ENCODE data around the gene RPS3. TPM values are rescaled to one million over a fixed set of nuclear protein-coding genes. Genes with fewer than 3 reads are reported as not detected.

The RPS3 gene
- total RNA-seq, 1 experiment from 2014 or later, result 2,875 TPM

DNA sequence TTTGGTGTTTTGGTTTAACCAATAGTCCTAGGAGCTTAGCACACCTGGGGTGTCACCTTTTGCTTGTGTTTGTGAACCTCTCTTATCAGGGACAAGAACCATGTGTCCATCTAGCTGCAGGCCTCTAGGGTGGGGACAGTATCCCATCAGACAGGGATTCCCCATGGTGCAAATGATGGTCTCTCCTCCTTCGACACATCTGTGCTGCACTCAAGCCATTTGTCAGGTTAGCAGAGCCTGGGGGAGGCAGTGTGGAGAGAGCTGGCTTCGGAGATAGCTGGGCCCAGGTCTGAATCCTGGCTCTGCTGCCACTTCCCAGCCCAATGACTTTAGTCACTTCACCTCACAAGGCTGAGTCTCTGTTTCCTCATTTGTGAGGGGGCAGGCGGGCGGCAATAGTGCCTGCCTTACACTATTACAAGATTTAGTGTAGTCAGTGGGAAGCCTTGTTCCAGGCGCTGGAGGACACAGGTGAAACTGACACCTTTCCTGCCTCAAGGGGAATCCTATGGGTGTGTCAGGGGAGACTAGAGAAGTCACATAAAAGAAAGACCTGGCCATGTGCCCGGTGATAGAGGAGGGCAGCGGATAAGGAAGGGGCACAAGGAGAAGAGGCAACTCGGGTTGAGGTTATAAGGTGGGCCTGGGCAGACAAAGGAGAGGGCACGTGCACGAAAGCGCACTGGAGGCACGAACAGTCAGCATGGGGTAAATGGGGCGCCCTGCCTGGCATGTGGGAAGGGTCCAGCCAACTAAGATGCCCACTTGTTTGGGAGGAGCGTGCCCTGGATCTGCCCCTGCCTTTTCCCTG lies 21.1 kb downstream of the RPS3 start:
- ChIA-PET POLR2A (ENCODE audit: low non-redundant PET) (no interaction called here), CTCF (no interaction called here)
- Histone ChIP-seq H3K27ac (ENCODE audit: low read depth, low read length, poor library complexity, severe bottlenecking) (no peak overlapping the region), H3K4me3 (ENCODE audit: low read depth, low read length, poor library complexity, severe bottlenecking) (no peak overlapping the region), H3K27me3 (replicated peaks; ENCODE audit: insufficient read depth, low read depth, low read length, poor library complexity) (no peaks in the 10 kb centered on the region), H3K9me3 (ENCODE audit: low read depth, low read length, poor library complexity, severe bottlenecking) (no peaks in the 10 kb centered on the region), H3K4me1 (ENCODE audit: insufficient read depth, low read length, poor library complexity, severe bottlenecking) (no peaks in the 10 kb centered on the region), H3K36me3 (ENCODE audit: insufficient read depth, low read length, poor library complexity, severe bottlenecking) (peaks cover 14% of the 10 kb centered on the region)
- no TSS peak for BruUV-seq (replicated peaks)
- intact Hi-C loops (cut with micrococcal nuclease; ENCODE audit: unreplicated experiment), result no loop called here
- DNase-seq (ENCODE audit: low spot score), result no peak
- TF ChIP-seq, protein P1, sequence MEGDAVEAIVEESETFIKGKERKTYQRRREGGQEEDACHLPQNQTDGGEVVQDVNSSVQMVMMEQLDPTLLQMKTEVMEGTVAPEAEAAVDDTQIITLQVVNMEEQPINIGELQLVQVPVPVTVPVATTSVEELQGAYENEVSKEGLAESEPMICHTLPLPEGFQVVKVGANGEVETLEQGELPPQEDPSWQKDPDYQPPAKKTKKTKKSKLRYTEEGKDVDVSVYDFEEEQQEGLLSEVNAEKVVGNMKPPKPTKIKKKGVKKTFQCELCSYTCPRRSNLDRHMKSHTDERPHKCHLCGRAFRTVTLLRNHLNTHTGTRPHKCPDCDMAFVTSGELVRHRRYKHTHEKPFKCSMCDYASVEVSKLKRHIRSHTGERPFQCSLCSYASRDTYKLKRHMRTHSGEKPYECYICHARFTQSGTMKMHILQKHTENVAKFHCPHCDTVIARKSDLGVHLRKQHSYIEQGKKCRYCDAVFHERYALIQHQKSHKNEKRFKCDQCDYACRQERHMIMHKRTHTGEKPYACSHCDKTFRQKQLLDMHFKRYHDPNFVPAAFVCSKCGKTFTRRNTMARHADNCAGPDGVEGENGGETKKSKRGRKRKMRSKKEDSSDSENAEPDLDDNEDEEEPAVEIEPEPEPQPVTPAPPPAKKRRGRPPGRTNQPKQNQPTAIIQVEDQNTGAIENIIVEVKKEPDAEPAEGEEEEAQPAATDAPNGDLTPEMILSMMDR (conservative IDR thresholded peaks at IDR 0.05; ENCODE audit: low read depth, low read length), result no peak
- no peak for TF ChIP-seq EZH2 (IDR thresholded peaks at IDR 0.05; ENCODE audit: borderline replicate concordance, low read depth, low read length, poor library complexity, severe bottlenecking)

DNA sequence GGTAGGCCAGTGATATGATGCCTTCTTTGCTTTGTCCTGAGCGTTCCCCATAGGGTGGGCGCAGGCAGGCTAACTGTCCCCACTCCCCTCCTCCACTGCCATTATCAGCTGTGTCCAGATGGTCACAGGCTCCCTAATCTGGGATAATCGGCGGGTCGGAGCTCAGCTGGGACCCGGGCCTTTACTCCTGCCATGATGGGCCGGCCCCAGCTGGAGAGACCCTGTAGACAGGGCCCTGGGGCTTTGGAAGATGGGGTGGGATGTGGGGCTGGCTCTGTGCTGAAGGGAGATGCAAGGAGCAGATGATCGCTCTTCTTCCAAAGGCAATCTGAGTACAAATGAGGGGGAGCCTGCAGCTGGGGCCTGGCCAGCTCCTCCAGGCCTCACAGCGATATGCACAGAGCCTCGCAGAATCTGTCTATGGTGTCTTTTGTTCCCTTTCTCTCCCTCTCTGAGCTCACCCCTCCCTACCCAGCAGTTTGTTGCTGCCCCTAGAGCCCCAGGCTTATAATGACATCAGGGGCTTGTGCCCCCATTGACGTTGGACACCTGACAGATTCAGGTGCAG lies 21.8 kb downstream of the RPS3 start:
- no peaks in the 10 kb centered on the region for H3K9me3 ChIP-seq (ENCODE audit: low read depth, low read length, poor library complexity, severe bottlenecking)
- ChIA-PET CTCF (no interaction called here), POLR2A (ENCODE audit: low non-redundant PET) (no interaction called here)
- no peak overlapping the region for H3K4me3 ChIP-seq (ENCODE audit: low read depth, low read length, poor library complexity, severe bottlenecking)
- BruUV-seq (replicated peaks), result no TSS peak
- H3K4me1 ChIP-seq (ENCODE audit: insufficient read depth, low read length, poor library complexity, severe bottlenecking), result no peaks in the 10 kb centered on the region
- TF ChIP-seq EZH2 (IDR thresholded peaks at IDR 0.05; ENCODE audit: borderline replicate concordance, low read depth, low read length, poor library complexity, severe bottlenecking), result no peak
- TF ChIP-seq, protein P1 (conservative IDR thresholded peaks at IDR 0.05; ENCODE audit: low read depth, low read length), result no peak
- no peak for DNase-seq (ENCODE audit: low spot score)
- intact Hi-C loops (cut with micrococcal nuclease; ENCODE audit: unreplicated experiment), result no loop called here
- no peak overlapping the region for H3K27ac ChIP-seq (ENCODE audit: low read depth, low read length, poor library complexity, severe bottlenecking)
- H3K36me3 ChIP-seq (ENCODE audit: insufficient read depth, low read length, poor library complexity, severe bottlenecking), result peaks cover 14% of the 10 kb centered on the region
- H3K27me3 ChIP-seq (replicated peaks; ENCODE audit: insufficient read depth, low read depth, low read length, poor library complexity), result no peaks in the 10 kb centered on the region

DNA sequence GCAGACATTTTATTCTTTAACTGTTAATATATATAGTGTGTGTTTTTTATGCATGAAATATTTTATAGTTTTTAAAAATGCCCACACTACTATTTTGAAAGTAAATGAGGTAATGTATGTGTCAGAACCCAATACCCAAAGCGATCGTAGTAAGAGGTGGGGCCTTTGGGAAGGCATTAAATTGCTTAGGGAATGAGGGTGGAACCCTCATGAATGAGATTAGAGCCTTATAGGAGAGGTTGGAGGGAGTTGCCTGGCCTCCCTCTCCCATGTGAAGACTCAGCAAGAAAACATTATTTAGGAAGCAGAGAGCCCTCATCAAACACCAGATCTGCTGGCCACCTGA lies 22.6 kb downstream of the RPS3 start:
- POLR2A ChIA-PET (ENCODE audit: low non-redundant PET), result no interaction called here
- Histone ChIP-seq H3K4me3 (ENCODE audit: low read depth, low read length, poor library complexity, severe bottlenecking) (no peak overlapping the region), H3K4me1 (ENCODE audit: insufficient read depth, low read length, poor library complexity, severe bottlenecking) (no peaks in the 10 kb centered on the region), H3K27ac (ENCODE audit: low read depth, low read length, poor library complexity, severe bottlenecking) (no peak overlapping the region), H3K27me3 (replicated peaks; ENCODE audit: insufficient read depth, low read depth, low read length, poor library complexity) (no peaks in the 10 kb centered on the region), H3K9me3 (ENCODE audit: low read depth, low read length, poor library complexity, severe bottlenecking) (no peaks in the 10 kb centered on the region), H3K36me3 (ENCODE audit: insufficient read depth, low read length, poor library complexity, severe bottlenecking) (peaks cover 12% of the 10 kb centered on the region)
- CTCF ChIA-PET, result no interaction called here
- no peak for DNase-seq (ENCODE audit: low spot score)
- no peak for TF ChIP-seq EZH2 (IDR thresholded peaks at IDR 0.05; ENCODE audit: borderline replicate concordance, low read depth, low read length, poor library complexity, severe bottlenecking)
- TF ChIP-seq, protein P1 (conservative IDR thresholded peaks at IDR 0.05; ENCODE audit: low read depth, low read length), result no peak
- intact Hi-C loops (cut with micrococcal nuclease; ENCODE audit: unreplicated experiment), result no loop called here
- BruUV-seq (replicated peaks), result no TSS peak
